Ramos (cell line): Measurements from ENCODE around the gene KCNN1.

Experiments used
- in situ Hi-C: fragments of 300-500 bp; cut with MboI; formaldehyde crosslinking; loops from one replicate; pipeline ENCODE4 v1.14.3; 2022; ENCODE audit warnings: low sequenced_read_pairs; ENCODE audit not compliant: unreplicated experiment

KCNN1 gene

GRCh38 chr19:17966129-17966483 lies 801 bp upstream of the KCNN1 start:
- in situ Hi-C loops = no loop called here

GRCh38 chr19:17967257-17968051 lies 547 bp downstream of the KCNN1 start:
- in situ Hi-C loops = no loop called here

- in situ Hi-C loops = no loop called here
Measured at GRCh38 chr19:17968362-17968761, 1.5 kb downstream of the KCNN1 start.

GRCh38 chr19:17969096-17969792 lies 2.3 kb downstream of the KCNN1 start:
- in situ Hi-C loops = no loop called here

DNA sequence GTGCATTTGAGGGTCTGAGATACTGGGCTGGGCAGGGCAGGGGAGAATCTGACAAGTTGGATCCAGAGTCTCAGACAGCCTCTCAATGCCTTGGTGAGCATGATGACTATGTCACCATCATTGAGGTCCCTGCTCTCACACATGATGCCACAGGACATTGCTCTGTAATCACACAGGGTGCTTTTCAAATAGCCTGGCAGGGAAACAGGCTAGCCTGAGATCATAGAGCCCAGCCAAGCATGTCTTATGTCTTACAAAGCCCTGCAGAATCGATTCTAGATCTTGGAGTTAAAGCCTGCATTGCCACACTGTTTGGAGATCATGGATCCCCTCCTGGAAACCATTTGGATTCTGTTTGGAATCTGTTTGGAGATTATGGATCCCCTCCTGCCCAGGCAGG lies 5.3 kb downstream of the KCNN1 start:
- in situ Hi-C loops = no loop called here

- in situ Hi-C loops = no loop called here
Measured at GRCh38 chr19:17973759-17974158, 6.9 kb downstream of the KCNN1 start.

DNA sequence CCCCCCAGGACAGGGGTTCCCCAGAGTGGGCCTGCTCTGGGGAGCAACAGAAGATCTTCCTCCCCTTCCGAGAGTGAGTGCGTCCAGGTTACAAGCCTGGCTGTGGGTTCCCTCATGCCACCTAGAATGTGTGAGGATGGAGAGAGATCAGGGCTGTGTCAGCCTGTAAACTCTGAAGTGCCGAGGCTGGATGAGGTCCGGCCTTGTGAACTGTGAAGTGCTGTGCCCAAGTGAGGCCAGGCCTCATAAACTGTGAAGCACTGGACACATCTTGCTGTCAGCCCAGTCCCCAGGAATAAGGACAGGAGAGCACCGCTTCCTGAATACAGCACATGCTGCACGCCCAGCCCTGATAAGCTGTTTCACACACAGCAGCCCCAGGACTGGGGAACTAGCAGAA lies 7.6 kb downstream of the KCNN1 start:
- in situ Hi-C loops = no loop called here

GRCh38 chr19:17975032-17975431 lies 8.1 kb downstream of the KCNN1 start:
- in situ Hi-C loops = no loop called here

DNA sequence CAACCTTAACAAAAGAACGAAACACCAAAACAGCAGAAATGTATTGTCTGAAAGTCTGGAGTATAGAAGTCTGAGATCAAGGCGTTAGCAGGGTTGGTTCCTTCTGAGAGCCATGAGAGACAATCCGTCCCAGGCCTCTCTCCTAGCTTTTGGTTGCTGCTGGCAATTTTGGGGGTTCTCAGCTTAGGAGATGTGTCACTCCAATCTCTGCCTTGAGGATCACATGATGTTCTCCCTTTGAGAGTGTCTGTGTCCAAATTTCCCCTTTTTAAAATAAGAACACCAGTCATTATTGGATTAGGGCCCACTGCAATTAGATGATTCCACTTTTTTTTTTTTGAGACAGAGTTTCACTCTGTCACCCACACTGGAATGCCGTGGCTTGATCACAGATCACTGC lies 10.1 kb downstream of the KCNN1 start:
- in situ Hi-C loops = no loop called here

- in situ Hi-C loops = no loop called here
Measured at GRCh38 chr19:17977488-17977887, 10.6 kb downstream of the KCNN1 start.

- in situ Hi-C loops = no loop called here
Measured at GRCh38 chr19:17981611-17982010, 14.7 kb downstream of the KCNN1 start.

DNA sequence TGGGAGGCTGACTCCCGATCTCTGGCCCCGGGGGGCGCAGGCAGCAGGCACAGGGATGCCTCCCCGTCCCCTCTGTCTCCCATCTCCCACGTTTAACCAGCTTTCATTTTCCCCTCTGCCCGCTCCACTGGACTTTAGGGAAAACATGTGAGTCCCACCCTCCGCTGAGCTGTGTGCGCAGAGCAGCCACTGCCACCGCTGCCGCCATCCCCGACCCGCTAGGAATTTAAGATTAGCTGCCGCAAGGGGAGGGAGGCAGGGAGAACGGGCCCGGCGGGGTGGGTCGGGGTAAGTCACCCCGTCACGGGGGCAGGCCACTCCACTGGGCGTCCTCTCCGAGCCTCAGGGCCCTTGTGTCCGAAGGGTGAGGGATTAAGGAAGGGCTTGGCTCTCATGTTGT lies 15.5 kb downstream of the KCNN1 start:
- in situ Hi-C loops = no loop called here

- in situ Hi-C loops = loop anchor here (5.0 kb wide), 1 partner anchor 33 kb away; no protein-coding TSS in a partner anchor
Measured at GRCh38 chr19:17985037-17985818, 18.3 kb downstream of the KCNN1 start.

- in situ Hi-C loops = loop anchor here (5.0 kb wide), 1 partner anchor 34 kb away; no protein-coding TSS in a partner anchor
Measured at GRCh38 chr19:17986569-17986968, 19.7 kb downstream of the KCNN1 start.

- in situ Hi-C loops = loop anchor here (5.0 kb wide), 1 partner anchor 36 kb away; no protein-coding TSS in a partner anchor
Measured at GRCh38 chr19:17988161-17988560, 21.3 kb downstream of the KCNN1 start.

DNA sequence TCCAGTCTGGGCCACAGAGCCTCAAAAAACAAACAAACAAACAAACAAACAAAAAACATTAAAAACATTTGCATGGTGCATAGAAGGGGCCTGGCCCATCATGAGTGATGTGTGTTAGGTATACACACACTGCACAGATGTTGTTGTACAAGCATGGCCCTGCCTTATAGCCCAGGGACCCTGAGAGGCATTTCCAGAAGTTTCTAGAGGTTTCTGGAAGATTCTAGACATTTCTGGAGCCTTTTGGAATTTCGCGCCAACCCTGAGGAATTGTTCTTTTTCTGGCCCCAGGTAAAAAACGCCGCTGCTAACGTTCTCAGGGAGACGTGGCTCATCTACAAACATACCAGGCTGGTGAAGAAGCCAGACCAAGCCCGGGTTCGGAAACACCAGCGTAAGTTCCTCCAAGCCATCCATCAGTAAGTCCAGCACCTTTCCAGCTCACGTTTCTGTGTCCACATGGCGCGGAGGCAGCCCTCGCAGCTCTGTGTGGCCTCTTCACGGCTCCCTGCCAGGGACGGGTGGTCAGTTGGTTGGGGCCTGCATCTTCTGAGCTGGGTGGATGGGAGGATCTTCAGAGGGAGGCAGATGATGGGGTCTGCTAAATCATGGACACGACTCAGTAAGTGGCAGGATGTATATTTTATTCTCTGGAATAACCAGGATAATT lies 22.7 kb downstream of the KCNN1 start:
- in situ Hi-C loops = loop anchor here (5.0 to 10.0 kb wide), 2 partner anchors 37 to 125 kb away; no protein-coding TSS in a partner anchor

DNA sequence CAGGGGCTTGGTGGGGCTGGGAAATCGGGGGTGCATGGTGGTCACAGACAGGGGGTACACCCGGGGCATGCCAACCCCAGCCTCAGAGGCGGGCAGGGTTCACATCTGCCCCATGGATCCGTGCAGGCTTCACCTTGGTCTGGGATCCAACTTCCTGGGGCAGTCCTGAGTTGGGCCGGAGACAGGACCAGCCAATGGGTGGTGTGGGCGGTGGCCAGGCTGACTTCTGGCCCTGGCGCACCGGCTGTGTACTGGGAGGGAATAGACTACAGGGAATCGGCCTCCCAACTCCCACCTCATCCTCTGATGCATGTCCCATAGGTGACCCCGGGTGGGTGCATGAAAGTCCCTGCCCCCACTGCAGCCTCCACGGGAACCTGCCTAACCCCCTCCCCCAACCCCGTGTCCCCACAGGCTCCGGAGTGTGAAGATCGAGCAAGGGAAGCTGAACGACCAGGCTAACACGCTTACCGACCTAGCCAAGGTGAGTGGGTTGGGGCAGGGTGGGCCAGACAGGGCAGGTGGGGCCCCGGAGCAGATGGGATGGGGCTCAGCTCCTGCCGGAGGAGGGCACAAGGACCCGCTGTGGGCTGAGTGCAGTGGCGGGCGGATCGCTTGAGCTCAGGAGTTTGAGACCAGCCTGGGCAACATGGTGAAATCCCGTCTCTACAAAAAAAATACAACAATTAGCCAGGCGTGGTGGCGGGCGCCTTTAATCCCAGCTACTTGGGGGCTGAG lies 26.3 kb downstream of the KCNN1 start:
- in situ Hi-C loops = loop anchor here (10.0 kb wide), 1 partner anchor 128 kb away; no protein-coding TSS in a partner anchor

- in situ Hi-C loops = loop anchor here (10.0 kb wide), 1 partner anchor 132 kb away; no protein-coding TSS in a partner anchor
Measured at GRCh38 chr19:17996826-17997316, 30.0 kb downstream of the KCNN1 start.
